PC-3 (cell line): ENCODE data around the gene NRG3.

Experiments used
- EZH2 ChIP-seq: fragments of 300-600 bp; sonication (generic); IDR thresholded peaks from one replicate; pipeline ENCODE4 v1.6.1; 2017; ENCODE audit warnings: antibody characterized with exemption, mild to moderate bottlenecking, low read length; ENCODE audit not compliant: unreplicated experiment
- TF ChIP-seq, protein P1 (sequence below): fragments of 300-600 bp; sonication (generic); conservative IDR thresholded peaks from 2 replicates; pipeline ENCODE4 v1.5.1; 2017; ENCODE audit warnings: antibody characterized with exemption, low read depth, mild to moderate bottlenecking, low read length

DNA sequence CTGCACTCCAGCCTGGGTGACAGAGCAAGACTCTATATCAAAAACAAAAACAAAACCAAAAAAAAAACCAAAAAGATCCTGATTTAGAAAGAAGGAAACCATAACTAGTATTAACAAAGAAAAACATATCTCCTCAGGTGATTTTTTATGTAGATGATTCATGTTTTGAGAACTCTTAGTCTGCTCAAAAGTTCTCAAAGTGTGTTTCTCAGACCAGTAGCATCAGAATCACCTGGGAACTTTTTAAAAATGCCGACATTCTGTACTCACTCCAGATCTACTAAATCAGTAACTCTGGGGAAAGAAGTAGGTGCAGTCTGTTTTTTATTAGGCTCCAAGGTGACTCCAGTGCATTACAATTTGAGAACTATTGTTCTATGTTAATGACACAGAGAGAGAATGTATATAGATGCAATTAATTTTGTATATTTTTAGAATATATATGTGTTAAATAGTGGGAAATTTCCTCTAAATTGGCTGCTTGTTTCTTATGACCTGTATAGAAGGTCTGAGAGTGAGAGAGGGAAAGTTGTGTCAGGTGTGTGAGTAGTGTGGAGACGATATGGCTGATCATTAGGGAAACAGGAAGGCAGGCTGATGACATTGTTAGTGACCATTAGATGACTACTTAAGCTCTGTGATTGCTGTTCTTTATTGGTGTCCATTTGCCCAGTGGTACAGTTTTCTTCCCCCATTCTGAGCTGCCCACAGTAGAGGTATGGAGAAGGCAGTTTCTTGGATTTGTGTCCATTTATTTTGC is 1075.0 kb downstream of the NRG3 start:
- TF ChIP-seq, protein P1, sequence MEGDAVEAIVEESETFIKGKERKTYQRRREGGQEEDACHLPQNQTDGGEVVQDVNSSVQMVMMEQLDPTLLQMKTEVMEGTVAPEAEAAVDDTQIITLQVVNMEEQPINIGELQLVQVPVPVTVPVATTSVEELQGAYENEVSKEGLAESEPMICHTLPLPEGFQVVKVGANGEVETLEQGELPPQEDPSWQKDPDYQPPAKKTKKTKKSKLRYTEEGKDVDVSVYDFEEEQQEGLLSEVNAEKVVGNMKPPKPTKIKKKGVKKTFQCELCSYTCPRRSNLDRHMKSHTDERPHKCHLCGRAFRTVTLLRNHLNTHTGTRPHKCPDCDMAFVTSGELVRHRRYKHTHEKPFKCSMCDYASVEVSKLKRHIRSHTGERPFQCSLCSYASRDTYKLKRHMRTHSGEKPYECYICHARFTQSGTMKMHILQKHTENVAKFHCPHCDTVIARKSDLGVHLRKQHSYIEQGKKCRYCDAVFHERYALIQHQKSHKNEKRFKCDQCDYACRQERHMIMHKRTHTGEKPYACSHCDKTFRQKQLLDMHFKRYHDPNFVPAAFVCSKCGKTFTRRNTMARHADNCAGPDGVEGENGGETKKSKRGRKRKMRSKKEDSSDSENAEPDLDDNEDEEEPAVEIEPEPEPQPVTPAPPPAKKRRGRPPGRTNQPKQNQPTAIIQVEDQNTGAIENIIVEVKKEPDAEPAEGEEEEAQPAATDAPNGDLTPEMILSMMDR, result no peak
- no peak for TF ChIP-seq EZH2
